Pancreas (tissue), 10 donors: Measurements from ENCODE around the gene VSIG10L2. TPM values are rescaled to one million over a fixed set of nuclear protein-coding genes. Genes with fewer than 3 reads are reported as not detected.

Experiments used
- ATAC-seq, 4 donors: fragments of 200-7000 bp; cut with Tn5 transposase; one replicate each; pipeline versions ENCODE4 v1.8.0 to v1.9.1; 2020; ENCODE audit warnings: mild to moderate bottlenecking in 4 of 4, moderate library complexity in 4 of 4
- DNase-seq, 6 donors: peaks; one replicate each; pipeline ENCODE4 v3.0.0-alpha.2; 2020
- FAIRE-seq: peaks from 2 replicates; lab custom pipeline; 2012; peaks lifted over from hg19 to GRCh38; lab: Jason Lieb, UNC
- H3K27ac ChIP-seq, 4 donors: fragments of 200-600 bp; sonication (generic); 1 replicate in 3 of 4; 2 replicates in 1 of 4; pipeline versions ENCODE4 v1.5.0 to v1.8.0; 2020
- H3K27me3 ChIP-seq, 4 donors: fragments of 200-600 bp; one replicate each; pipeline ENCODE4 v1.8.0; 2021
- H3K36me3 ChIP-seq, 3 donors: fragments of 200-600 bp; sonication (generic) in 1 of 3; one replicate each; pipeline versions ENCODE4 v1.5.0 to v1.8.0; 2020 to 2021
- H3K4me1 ChIP-seq, 3 donors: fragments of 200-600 bp; one replicate each; pipeline ENCODE4 v1.8.0; 2021
- H3K4me3 ChIP-seq, 4 donors: fragments of 200-600 bp; sonication (generic) in 2 of 4; one replicate each; pipeline versions ENCODE4 v1.5.0 to v1.8.0; 2020 to 2021
- H3K9me3 ChIP-seq, 4 donors: fragments of 200-600 bp; one replicate each; pipeline ENCODE4 v1.8.0; 2021
- CTCF ChIP-seq, 4 donors: fragments of 200-600 bp; sonication (generic) in 3 of 4; IDR thresholded peaks; one replicate each; pipeline versions ENCODE4 v1.5.0 to v1.8.0; 2021; ENCODE audit warnings: antibody characterized with exemption in 4 of 4
- WGBS, 2 donors: extraction: QIAGEN DNeasy Blood & Tissue Kit; methylation state at CpG; one replicate each; pipeline ENCODE4 v1.1.7; 2013; 5-methylcytosine and 5-hydroxymethylcytosine counted together
- intact Hi-C, 3 donors: fragments of 100-400 bp; cut with DNase I; formaldehyde crosslinking; loops; one replicate each; pipeline versions ENCODE4 v1.11.1 to v1.14.2; 2022
- polyA plus RNA-seq, 2 donors: library from polyadenylated mRNA; stranded (reverse); fragments of 200-250 nt; gene quantifications; one replicate each; pipeline ENCODE4 v1.2.3, GENCODE V29; 2013
- total RNA-seq, 6 donors: library from RNA; stranded (reverse); fragmentation: NEBNext Ultra II Directional in 4 of 6; extraction: Animal tissue kit (Norgen Biotek cat#: 25700) in 4 of 6; gene quantifications; one replicate each; pipeline versions ENCODE4 v1.2.1 to v1.2.4, GENCODE V29; 2021 to 2023
- donor health status: healthy with polysubstance abuse.
- donor health status: DM: no; HTN: no; CAD: no; lungs with moderate emphysema.
- donor health status: DM: no; HTN: no; CAD: no.
- donor health status: control.
- donor health status: control.
- donor health status: Bipolar disorder and iron deficiency.
- donor health status: DM: yes; HTN: yes; CAD: no.
- donor health status: DM: no; HTN: no; CAD: no.
- donor health status: DM: no; HTN: no; CAD: no.
- donor health status: DM: yes; HTN: yes; CAD: no.

VSIG10L2 gene
- total and polyA plus RNA-seq, 8 donors = 0.14 to 0.52 (median 0.22) TPM; not detected in 4

GRCh38 chr11:125923633-125924032 lies 22.2 kb upstream of the VSIG10L2 start:
- intact Hi-C loops = loop anchor here (5.0 to 10.0 kb wide), 2 partner anchors 261 to 269 kb away; no protein-coding TSS in a partner anchor
- no peak for DNase-seq
- H3K4me3 ChIP-seq = no peak overlapping the region
- TF ChIP-seq CTCF (IDR thresholded peaks at IDR 0.05) = no peak
- no peaks in the 10 kb centered on the region for H3K9me3 ChIP-seq
- H3K4me1 ChIP-seq = peaks cover 0 to 8% (median 0%) of the 10 kb centered on the region in 3 donors
- no peak for ATAC-seq
- H3K27ac ChIP-seq = no peak overlapping the region
- H3K27me3 ChIP-seq = no peaks in the 10 kb centered on the region
- 75 to 86% methylated on average over 8 of the region's 8 CpGs for WGBS, 2 donors
- no peaks in the 10 kb centered on the region for H3K36me3 ChIP-seq
- FAIRE-seq = no peak

- FAIRE-seq (no peak), ATAC-seq (no peak)
Observed at GRCh38 chr11:125924384-125925007, 21.3 kb upstream of the VSIG10L2 start.

GRCh38 chr11:125925247-125925740 lies 20.6 kb upstream of the VSIG10L2 start:
- H3K9me3 ChIP-seq = no peaks in the 10 kb centered on the region
- no peaks in the 10 kb centered on the region for H3K27me3 ChIP-seq
- FAIRE-seq (no peak), DNase-seq (peak in 1 of 6 donors; percentile 42), ATAC-seq (peak; percentile 68 to 85 (median 80))
- H3K4me3 ChIP-seq = no peak overlapping the region
- no peak for TF ChIP-seq CTCF (IDR thresholded peaks at IDR 0.05)
- peaks cover 0 to 8% (median 0%) of the 10 kb centered on the region in 3 donors for H3K4me1 ChIP-seq
- intact Hi-C loops = loop anchor here in 1 of 3 donors (10.0 kb wide), 1 partner anchor 260 kb away; no protein-coding TSS in a partner anchor
- H3K36me3 ChIP-seq = no peaks in the 10 kb centered on the region
- 13% methylated on average over 6 of the region's 6 CpGs for WGBS, 2 donors
- no peak overlapping the region for H3K27ac ChIP-seq

More at GRCh38 chr11:125924384-125925007, 21.3 kb upstream of the VSIG10L2 start:
- no peaks in the 10 kb centered on the region for H3K36me3 ChIP-seq
- H3K4me1 ChIP-seq = peaks cover 0 to 8% (median 0%) of the 10 kb centered on the region in 3 donors
- no peak overlapping the region for H3K4me3 ChIP-seq
- H3K27ac ChIP-seq = no peak overlapping the region
- DNase-seq = no peak
- no peaks in the 10 kb centered on the region for H3K9me3 ChIP-seq
- TF ChIP-seq CTCF (IDR thresholded peaks at IDR 0.05) = no peak
- 68 to 82% methylated on average over 9 of the region's 9 CpGs for WGBS, 2 donors
- intact Hi-C loops = loop anchor here (5.0 to 10.0 kb wide), 2 partner anchors 260 to 268 kb away; no protein-coding TSS in a partner anchor
- no peaks in the 10 kb centered on the region for H3K27me3 ChIP-seq

GRCh38 chr11:125925804-125926203 lies 20.0 kb upstream of the VSIG10L2 start:
- WGBS, 2 donors = 47 to 60% methylated on average over 3 of the region's 3 CpGs
- Histone ChIP-seq H3K36me3 (no peaks in the 10 kb centered on the region), H3K27ac (no peak overlapping the region), H3K4me3 (no peak overlapping the region), H3K4me1 (peaks cover 0 to 8% (median 0%) of the 10 kb centered on the region in 3 donors), H3K27me3 (no peaks in the 10 kb centered on the region), H3K9me3 (no peaks in the 10 kb centered on the region)
- DNase-seq = no peak
- FAIRE-seq = no peak
- no peak for TF ChIP-seq CTCF (IDR thresholded peaks at IDR 0.05)
- intact Hi-C loops = loop anchor here in 1 of 3 donors (10.0 kb wide), 1 partner anchor 259 kb away; no protein-coding TSS in a partner anchor
- no peak for ATAC-seq
